Heart right ventricle (tissue), 16 donors: Measurements from ENCODE around the gene RAB25. TPM values are rescaled to one million over a fixed set of nuclear protein-coding genes. Genes with fewer than 3 reads are reported as not detected.
"Not testable (repeated sequence)": the region's sequence is repeated elsewhere in the genome, so short reads cannot be mapped to it uniquely, and the experiment has no call there.

ENCODE experiments used
- ATAC-seq, 8 donors: fragments of 200-7000 bp; cut with Tn5 transposase; one replicate each; pipeline ENCODE4 v1.9.1; 2020; ENCODE audit warnings: mild to moderate bottlenecking in 8 of 8, moderate library complexity in 8 of 8, moderate number of reproducible peaks in 1 of 8
- DNase-seq, 2 donors: peaks; one replicate each; pipeline ENCODE4 v3.0.0-alpha.2; 2020
- H3K27ac ChIP-seq, 10 donors: fragments of 200-600 bp; sonication (generic) in 2 of 10; one replicate each; pipeline versions ENCODE4 v1.5.0 to v1.8.0; 2020 to 2022; ENCODE audit warnings: mild to moderate bottlenecking in 3 of 10
- H3K27me3 ChIP-seq, 7 donors: fragments of 200-600 bp; one replicate each; pipeline ENCODE4 v1.8.0; 2021 to 2022; ENCODE audit warnings: mild to moderate bottlenecking in 2 of 7
- H3K36me3 ChIP-seq, 9 donors: fragments of 200-600 bp; sonication (generic) in 1 of 9; one replicate each; pipeline versions ENCODE4 v1.5.0 to v1.8.0; 2020 to 2022; ENCODE audit warnings: mild to moderate bottlenecking in 2 of 9
- H3K4me1 ChIP-seq, 9 donors: fragments of 200-600 bp; sonication (generic) in 1 of 9; one replicate each; pipeline versions ENCODE4 v1.5.0 to v1.8.0; 2020 to 2022; ENCODE audit warnings: mild to moderate bottlenecking in 4 of 9
- H3K4me3 ChIP-seq, 10 donors: fragments of 200-600 bp; sonication (generic) in 2 of 10; one replicate each; pipeline versions ENCODE4 v1.5.0 to v1.8.0; 2020 to 2022; ENCODE audit warnings: mild to moderate bottlenecking in 7 of 10, moderate library complexity in 2 of 10
- H3K9me3 ChIP-seq, 11 donors: fragments of 200-600 bp in 10 of 11; sonication (generic) in 2 of 11; one replicate each; pipeline versions ENCODE4 v1.5.0 to v1.8.0; 2013 to 2022; ENCODE audit warnings: mild to moderate bottlenecking in 2 of 11, control low read depth in 1 of 11, moderate library complexity in 1 of 11
- CTCF ChIP-seq, 9 donors: fragments of 200-600 bp; sonication (generic) in 2 of 9; IDR thresholded peaks; one replicate each; pipeline versions ENCODE4 v1.5.0 to v1.8.0; 2021 to 2022; ENCODE audit warnings: antibody characterized with exemption in 9 of 9, mild to moderate bottlenecking in 5 of 9, moderate library complexity in 1 of 9
- WGBS, 2 donors: extraction: QIAGEN DNeasy Blood & Tissue Kit; methylation state at CpG; one replicate each; pipeline ENCODE4 v1.1.7; 2013; ENCODE audit warnings: inconsistent platforms in 1 of 2; 5-methylcytosine and 5-hydroxymethylcytosine counted together
- intact Hi-C, 10 donors: fragments of 100-400 bp; cut with DNase I; formaldehyde crosslinking; loops; one replicate each; pipeline versions ENCODE4 v1.11.1 to v1.14.2; 2022
- polyA plus RNA-seq, 2 donors: library from polyadenylated mRNA; stranded (reverse); fragments of 200-250 nt; gene quantifications; one replicate each; pipeline ENCODE4 v1.2.3, GENCODE V29; 2013
- total RNA-seq, 10 donors: library from RNA; stranded (reverse); fragmentation: NEBNext Ultra II Directional in 3 of 10; extraction: Animal tissue kit (Norgen Biotek cat#: 25700) in 3 of 10; gene quantifications; one replicate each; pipeline versions ENCODE4 v1.2.1 to v1.2.4, GENCODE V29; 2021 to 2023
- donor health status: Arrhythmogenic right ventricular cardiomyopathy.
- donor health status: ischemic (EF 13 %, LVEDD 7.1; RV severe dilation, severe dysfunction).
- donor health status: healthy with polysubstance abuse.
- donor health status: DM: no; HTN: yes; CAD: no.
- donor health status: DM: no; HTN: no; CAD: no.
- donor health status: ischemic (EF 25% LVEDD 6.9; RV normal size, moderate dysfunction).
- donor health status: ischemic (EF 25% LVEDD 5.7; RV mildly dilated, moderate dysfunction).
- donor health status: healthy.
- donor health status: DM: yes; HTN: yes; CAD: no.
- donor health status: Ischemic cardiomyopathy.
- donor health status: ischemic (EF 35%, LVEDD 5.7; RV mildly dilated, moderate dysfunction).
- donor health status: nonischemic (EF 11% LVEDD 7.7; RV severe dilation, severe dysfunction).
- donor health status: DM: yes; HTN: yes; CAD: no.
- donor health status: PGD.
- donor health status: ischemic (EF 29% LVEDD 5.4; RV normal size, mild dysfunction).
- donor health status: nonischemic (EF 23%, LVEDD 6.1; RV moderate dilation, normal function).

RAB25 gene
- total and polyA plus RNA-seq, 12 donors = 0.17 to 0.50 TPM; not detected in 10

GRCh38 chr1:156025876-156026275 is 35.1 kb upstream of the RAB25 start:
- peaks cover 0 to 8% (median 0%) of the 10 kb centered on the region in 9 donors for H3K4me1 ChIP-seq
- H3K9me3 ChIP-seq = no peaks in the 10 kb centered on the region
- no peak overlapping the region for H3K27ac ChIP-seq
- TF ChIP-seq CTCF (IDR thresholded peaks at IDR 0.05) = peak in 7 of 9 donors; percentile 38 to 67 (median 56)
- DNase-seq (peak in 1 of 2 donors; percentile 14), ATAC-seq (peak in 7 of 8 donors; percentile 51 to 77 (median 67))
- no peak overlapping the region for H3K4me3 ChIP-seq
- 11% methylated on average over 9 of the region's 9 CpGs for WGBS, 2 donors
- intact Hi-C loops = no loop called here
- no peaks in the 10 kb centered on the region for H3K27me3 ChIP-seq
- no peaks in the 10 kb centered on the region for H3K36me3 ChIP-seq

- no peak for ATAC-seq
- TF ChIP-seq CTCF (IDR thresholded peaks at IDR 0.05) = no peak
- Histone ChIP-seq H3K27ac (no peak overlapping the region), H3K36me3 (no peaks in the 10 kb centered on the region), H3K4me1 (peaks cover 0 to 6% (median 0%) of the 10 kb centered on the region in 9 donors), H3K9me3 (no peaks in the 10 kb centered on the region), H3K4me3 (no peak overlapping the region), H3K27me3 (no peaks in the 10 kb centered on the region)
- intact Hi-C loops = no loop called here
- DNase-seq = no peak
- 87 to 91% methylated on average over 4 of the region's 4 CpGs for WGBS, 2 donors
Observed at GRCh38 chr1:156026588-156026987, 34.4 kb upstream of the RAB25 start.

GRCh38 chr1:156033011-156033410 is 27.9 kb upstream of the RAB25 start:
- ATAC-seq (no peak), DNase-seq (no peak)
- WGBS, 2 donors = 58 to 67% methylated on average over 6 of the region's 6 CpGs
- no peaks in the 10 kb centered on the region for H3K27me3 ChIP-seq
- intact Hi-C loops = no loop called here
- H3K4me1 ChIP-seq = no peaks in the 10 kb centered on the region
- TF ChIP-seq CTCF (IDR thresholded peaks at IDR 0.05) = no peak
- no peak overlapping the region for H3K27ac ChIP-seq
- no peak overlapping the region for H3K4me3 ChIP-seq
- H3K36me3 ChIP-seq = peaks cover 0 to 20% (median 7%) of the 10 kb centered on the region in 9 donors
- H3K9me3 ChIP-seq = no peaks in the 10 kb centered on the region

GRCh38 chr1:156034991-156035390 is 26.0 kb upstream of the RAB25 start:
- peaks cover 0 to 40% (median 14%) of the 10 kb centered on the region in 9 donors for H3K36me3 ChIP-seq
- H3K9me3 ChIP-seq, H3K27me3 ChIP-seq, DNase-seq, H3K4me3 ChIP-seq, H3K4me1 ChIP-seq, ATAC-seq, H3K27ac ChIP-seq, intact Hi-C loops: not testable (repeated sequence)
- 92 to 95% methylated on average over 4 of the region's 4 CpGs for WGBS, 2 donors

- intact Hi-C loops = no loop called here
- Histone ChIP-seq H3K4me1 (no peaks in the 10 kb centered on the region), H3K9me3 (no peaks in the 10 kb centered on the region), H3K27me3 (no peaks in the 10 kb centered on the region), H3K36me3 (peaks cover 0 to 95% (median 30%) of the 10 kb centered on the region in 9 donors), H3K27ac (no peak overlapping the region), H3K4me3 (no peak overlapping the region)
- ATAC-seq (no peak), DNase-seq (no peak)
- TF ChIP-seq CTCF (IDR thresholded peaks at IDR 0.05) = no peak
- 94 to 95% methylated on average over 3 of the region's 3 CpGs for WGBS, 2 donors
Observed at GRCh38 chr1:156042828-156043227, 18.1 kb upstream of the RAB25 start.
